ENCODE results near the gene HOXA4. TPM values are rescaled to one million over a fixed set of nuclear protein-coding genes. Genes with fewer than 3 reads are reported as not detected.

Gene HOXA4
- total RNA-seq, 1 donor from 2014 or later = 7.1 TPM

DNA sequence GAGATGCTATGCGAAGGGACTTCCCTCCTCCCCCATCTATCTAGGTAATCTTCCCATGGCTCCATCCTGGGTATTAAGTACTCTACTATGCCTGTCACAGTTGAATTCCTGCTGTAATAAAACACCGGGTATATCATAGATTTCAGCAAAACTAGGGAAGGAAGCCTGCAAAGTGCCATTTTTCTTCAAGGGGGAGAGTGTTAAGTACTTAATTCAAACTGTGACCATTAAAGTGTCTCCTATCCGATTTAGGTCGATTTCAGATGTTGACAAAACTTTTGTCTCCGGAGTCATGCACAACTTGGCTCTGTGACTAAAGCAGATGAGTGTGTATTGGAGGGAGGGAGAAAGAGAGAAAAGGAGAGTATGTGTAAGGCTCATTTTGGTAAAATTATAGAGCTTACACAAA, 4.6 kb downstream of the HOXA4 start:
- intact Hi-C loops (cut with DNase I) = no loop called here
- DNase-seq (no peak), ATAC-seq (no peak)
- no peak for TF ChIP-seq CTCF (IDR thresholded peaks at IDR 0.05)
- Histone ChIP-seq H3K9me3 (no peaks in the 10 kb centered on the region), H3K4me3 (no peak overlapping the region), H3K36me3 (no peaks in the 10 kb centered on the region), H3K27me3 (peaks cover 5% of the 10 kb centered on the region), H3K27ac (peak overlapping the region; percentile 89), H3K4me1 (peaks cover 22% of the 10 kb centered on the region)

GRCh38 chr7:27124902-27125689, 5.5 kb downstream of the HOXA4 start:
- H3K9me3 ChIP-seq = no peaks in the 10 kb centered on the region
- H3K27me3 ChIP-seq = peaks cover 5% of the 10 kb centered on the region
- TF ChIP-seq CTCF (IDR thresholded peaks at IDR 0.05) = no peak
- intact Hi-C loops (cut with DNase I) = loop anchor here (5.0 kb wide), 1 partner anchor 268 kb away; no protein-coding TSS in a partner anchor
- no peak for DNase-seq
- ATAC-seq = no peak
- peaks cover 23% of the 10 kb centered on the region for H3K4me1 ChIP-seq
- peak overlapping the region; percentile 89 for H3K27ac ChIP-seq
- no peaks in the 10 kb centered on the region for H3K36me3 ChIP-seq
- H3K4me3 ChIP-seq = peak overlapping the region; percentile 45

- intact Hi-C loops (cut with DNase I) = loop anchor here (5.0 kb wide), 1 partner anchor 267 kb away; no protein-coding TSS in a partner anchor
- DNase-seq = no peak
- TF ChIP-seq CTCF (IDR thresholded peaks at IDR 0.05) = no peak
- Histone ChIP-seq H3K4me1 (peaks cover 28% of the 10 kb centered on the region), H3K9me3 (no peaks in the 10 kb centered on the region), H3K36me3 (no peaks in the 10 kb centered on the region), H3K27ac (peak overlapping the region; percentile 89), H3K27me3 (peaks cover 5% of the 10 kb centered on the region), H3K4me3 (peak overlapping the region; percentile 45)
- ATAC-seq = peak; percentile 6
Measured at GRCh38 chr7:27124096-27124901, 6.3 kb downstream of the HOXA4 start.

GRCh38 chr7:27123477-27124053, 7.0 kb downstream of the HOXA4 start:
- Histone ChIP-seq H3K36me3 (no peaks in the 10 kb centered on the region), H3K9me3 (no peaks in the 10 kb centered on the region), H3K4me1 (peaks cover 29% of the 10 kb centered on the region), H3K4me3 (peak overlapping the region; percentile 45), H3K27me3 (peaks cover 5% of the 10 kb centered on the region), H3K27ac (peak overlapping the region; percentile 89)
- intact Hi-C loops (cut with DNase I) = loop anchor here (5.0 kb wide), 1 partner anchor 266 kb away; no protein-coding TSS in a partner anchor
- DNase-seq (no peak), ATAC-seq (no peak)
- TF ChIP-seq CTCF (IDR thresholded peaks at IDR 0.05) = no peak

GRCh38 chr7:27123007-27123476, 7.5 kb downstream of the HOXA4 start:
- Histone ChIP-seq H3K4me1 (peaks cover 31% of the 10 kb centered on the region), H3K27me3 (peaks cover 5% of the 10 kb centered on the region), H3K9me3 (no peaks in the 10 kb centered on the region), H3K4me3 (peak overlapping the region; percentile 45), H3K36me3 (no peaks in the 10 kb centered on the region), H3K27ac (peak overlapping the region; percentile 89)
- intact Hi-C loops (cut with DNase I) = loop anchor here (5.0 kb wide), 1 partner anchor 266 kb away; no protein-coding TSS in a partner anchor
- no peak for TF ChIP-seq CTCF (IDR thresholded peaks at IDR 0.05)
- ATAC-seq = no peak
- DNase-seq = no peak

All from upper lobe of right lung (tissue), 1 donor.